MG63 (cell line): ENCODE results near the gene CSMD2. TPM values are rescaled to one million over a fixed set of nuclear protein-coding genes. Genes with fewer than 3 reads are reported as not detected.

Experiments used
- DNase-seq: peaks from one replicate; pipeline ENCODE4 v3.0.0-alpha.2; 2020
- H3K27me3 ChIP-seq: fragments of 250-450 bp; sonication (Bioruptor Pico); 2 replicates; pipeline ENCODE4 v1.5.1; 2020; ENCODE audit warnings: mild to moderate bottlenecking, moderate library complexity
- H3K36me3 ChIP-seq: fragments of 250-450 bp; sonication (Bioruptor Pico); 2 replicates; pipeline ENCODE4 v1.5.1; 2020; ENCODE audit warnings: mild to moderate bottlenecking, moderate library complexity
- H3K4me3 ChIP-seq: fragments of 250-450 bp; sonication (Bioruptor Pico); 2 replicates; pipeline ENCODE4 v1.5.1; 2020; ENCODE audit warnings: mild to moderate bottlenecking, moderate library complexity
- H3K9me3 ChIP-seq: fragments of 250-450 bp; sonication (Bioruptor Pico); 2 replicates; pipeline ENCODE4 v1.5.1; 2020; ENCODE audit warnings: mild to moderate bottlenecking, moderate library complexity
- total RNA-seq: library from RNA; depleted of rRNA; stranded (reverse); fragments of >200 nt; shearing (Covaris generic); gene quantifications from 2 replicates; pipeline ENCODE4 v1.2.3, GENCODE V29; 2014; ENCODE audit warnings: low replicate concordance

Gene CSMD2
- total RNA-seq, 1 experiment from 2014 or later = not detected

GRCh38 chr1:33687000-33687399 is 478.0 kb downstream of the CSMD2 start:
- no peaks in the 10 kb centered on the region for H3K36me3 ChIP-seq
- no peak overlapping the region for H3K4me3 ChIP-seq
- H3K9me3 ChIP-seq = no peaks in the 10 kb centered on the region
- DNase-seq = no peak
- H3K27me3 ChIP-seq = 0 out of 2 replicates have a peak, but pooled peaks cover 9% of the 10 kb centered on the region

GRCh38 chr1:33686551-33686950 is 478.5 kb downstream of the CSMD2 start:
- H3K9me3 ChIP-seq = no peaks in the 10 kb centered on the region
- H3K36me3 ChIP-seq = no peaks in the 10 kb centered on the region
- H3K27me3 ChIP-seq = 0 out of 2 replicates have a peak, but pooled peaks cover 9% of the 10 kb centered on the region
- DNase-seq = no peak
- H3K4me3 ChIP-seq = no peak overlapping the region

GRCh38 chr1:33685256-33685655 is 479.8 kb downstream of the CSMD2 start:
- H3K27me3 ChIP-seq = 0 out of 2 replicates have a peak, but pooled peaks cover 9% of the 10 kb centered on the region
- no peak for DNase-seq
- no peaks in the 10 kb centered on the region for H3K9me3 ChIP-seq
- H3K4me3 ChIP-seq = no peak overlapping the region
- no peaks in the 10 kb centered on the region for H3K36me3 ChIP-seq

- H3K27me3 ChIP-seq = 0 out of 2 replicates have a peak, but pooled peaks cover 9% of the 10 kb centered on the region
- peak; percentile 14 for DNase-seq
- no peaks in the 10 kb centered on the region for H3K36me3 ChIP-seq
- no peaks in the 10 kb centered on the region for H3K9me3 ChIP-seq
- H3K4me3 ChIP-seq = no peak overlapping the region
Measured at GRCh38 chr1:33684396-33685179, 480.4 kb downstream of the CSMD2 start.

- H3K4me3 ChIP-seq = no peak overlapping the region
- no peaks in the 10 kb centered on the region for H3K9me3 ChIP-seq
- H3K27me3 ChIP-seq = 0 out of 2 replicates have a peak, but pooled peaks cover 7% of the 10 kb centered on the region
- DNase-seq = peak; percentile 82
- no peaks in the 10 kb centered on the region for H3K36me3 ChIP-seq
Measured at GRCh38 chr1:33683913-33684312, 481.1 kb downstream of the CSMD2 start.

- DNase-seq = no peak
- Histone ChIP-seq H3K36me3 (no peaks in the 10 kb centered on the region), H3K27me3 (0 out of 2 replicates have a peak, but pooled peaks cover 3% of the 10 kb centered on the region)
Measured at GRCh38 chr1:33682371-33682770, 482.7 kb downstream of the CSMD2 start.

GRCh38 chr1:33680281-33680840 is 484.7 kb downstream of the CSMD2 start:
- Histone ChIP-seq H3K36me3 (no peaks in the 10 kb centered on the region), H3K9me3 (no peaks in the 10 kb centered on the region), H3K4me3 (no peak overlapping the region), H3K27me3 (no peaks in the 10 kb centered on the region)
- no peak for DNase-seq

More at GRCh38 chr1:33682371-33682770, 482.7 kb downstream of the CSMD2 start:
- Histone ChIP-seq H3K9me3 (no peaks in the 10 kb centered on the region), H3K4me3 (no peak overlapping the region)

GRCh38 chr1:33670567-33670966 is 494.5 kb downstream of the CSMD2 start:
- H3K36me3 ChIP-seq = no peaks in the 10 kb centered on the region
- H3K27me3 ChIP-seq = no peaks in the 10 kb centered on the region
- no peak overlapping the region for H3K4me3 ChIP-seq

GRCh38 chr1:33668695-33669094 is 496.3 kb downstream of the CSMD2 start:
- no peak for DNase-seq
- no peak overlapping the region for H3K4me3 ChIP-seq
- no peaks in the 10 kb centered on the region for H3K36me3 ChIP-seq
- H3K27me3 ChIP-seq = no peaks in the 10 kb centered on the region
- no peaks in the 10 kb centered on the region for H3K9me3 ChIP-seq

More at GRCh38 chr1:33670567-33670966, 494.5 kb downstream of the CSMD2 start:
- no peak for DNase-seq
- no peaks in the 10 kb centered on the region for H3K9me3 ChIP-seq

- Histone ChIP-seq H3K9me3 (no peaks in the 10 kb centered on the region), H3K36me3 (no peaks in the 10 kb centered on the region), H3K4me3 (no peak overlapping the region), H3K27me3 (no peaks in the 10 kb centered on the region)
- DNase-seq = no peak
Measured at GRCh38 chr1:33667386-33668282, 497.4 kb downstream of the CSMD2 start.

- Histone ChIP-seq H3K27me3 (no peaks in the 10 kb centered on the region), H3K4me3 (no peak overlapping the region), H3K36me3 (no peaks in the 10 kb centered on the region), H3K9me3 (no peaks in the 10 kb centered on the region)
- no peak for DNase-seq
Measured at GRCh38 chr1:33666616-33667015, 498.4 kb downstream of the CSMD2 start.

- Histone ChIP-seq H3K27me3 (no peaks in the 10 kb centered on the region), H3K36me3 (no peaks in the 10 kb centered on the region), H3K9me3 (no peaks in the 10 kb centered on the region), H3K4me3 (no peak overlapping the region)
- DNase-seq = no peak
Measured at GRCh38 chr1:33661811-33662454, 503.1 kb downstream of the CSMD2 start.

GRCh38 chr1:33660956-33661355 is 504.1 kb downstream of the CSMD2 start:
- Histone ChIP-seq H3K9me3 (no peaks in the 10 kb centered on the region), H3K27me3 (no peaks in the 10 kb centered on the region), H3K4me3 (no peak overlapping the region), H3K36me3 (no peaks in the 10 kb centered on the region)
- no peak for DNase-seq

GRCh38 chr1:33660244-33660643 is 504.8 kb downstream of the CSMD2 start:
- H3K9me3 ChIP-seq = no peaks in the 10 kb centered on the region
- DNase-seq = peak; percentile 46
- no peaks in the 10 kb centered on the region for H3K36me3 ChIP-seq
- no peaks in the 10 kb centered on the region for H3K27me3 ChIP-seq
- H3K4me3 ChIP-seq = no peak overlapping the region

GRCh38 chr1:33659641-33660040 is 505.4 kb downstream of the CSMD2 start:
- Histone ChIP-seq H3K27me3 (no peaks in the 10 kb centered on the region), H3K9me3 (no peaks in the 10 kb centered on the region), H3K36me3 (no peaks in the 10 kb centered on the region), H3K4me3 (no peak overlapping the region)
- DNase-seq = no peak

GRCh38 chr1:33657833-33658232 is 507.2 kb downstream of the CSMD2 start:
- Histone ChIP-seq H3K9me3 (no peaks in the 10 kb centered on the region), H3K36me3 (no peaks in the 10 kb centered on the region), H3K27me3 (no peaks in the 10 kb centered on the region), H3K4me3 (no peak overlapping the region)
- DNase-seq = no peak
